GM12864 (cell line): ENCODE results near the gene ARHGAP6.
"Not testable (repeated sequence)": the region's sequence is repeated elsewhere in the genome, so short reads cannot be mapped to it uniquely, and the experiment has no call there.

Source experiments
- DNase-seq: peaks from one replicate; pipeline ENCODE4 v3.0.0-alpha.2; 2011; ENCODE audit warnings: low read depth
- H3K4me3 ChIP-seq: 2 replicates; pipeline ENCODE4 v1.5.1; 2011; ENCODE audit warnings: mild to moderate bottlenecking, low read depth, low read length, control low read depth
- CTCF ChIP-seq: IDR thresholded peaks from 2 replicates; pipeline ENCODE4 v1.5.1; 2011; ENCODE audit warnings: low read depth, mild to moderate bottlenecking, moderate library complexity, low read length, control low read depth, inconsistent platforms; ENCODE audit errors: missing control alignments

ARHGAP6 gene

GRCh38 chrX:11530621-11531020 is 135.1 kb downstream of the ARHGAP6 start:
- TF ChIP-seq CTCF: no peak
- no peak for DNase-seq
- H3K4me3 ChIP-seq: no peak overlapping the region

GRCh38 chrX:11528623-11529022 is 137.1 kb downstream of the ARHGAP6 start:
- no peak overlapping the region for H3K4me3 ChIP-seq
- TF ChIP-seq CTCF: no peak
- DNase-seq: no peak

- TF ChIP-seq CTCF: no peak
- no peak for DNase-seq
- no peak overlapping the region for H3K4me3 ChIP-seq
Observed at GRCh38 chrX:11525685-11526084, 140.0 kb downstream of the ARHGAP6 start.

- DNase-seq, H3K4me3 ChIP-seq: not testable (repeated sequence)
Observed at GRCh38 chrX:11519234-11519633, 146.5 kb downstream of the ARHGAP6 start.

GRCh38 chrX:11509786-11510185 is 155.9 kb downstream of the ARHGAP6 start:
- no peak overlapping the region for H3K4me3 ChIP-seq
- TF ChIP-seq CTCF: no peak
- DNase-seq: no peak

GRCh38 chrX:11504234-11504633 is 161.5 kb downstream of the ARHGAP6 start:
- TF ChIP-seq CTCF: no peak
- DNase-seq: no peak
- H3K4me3 ChIP-seq: no peak overlapping the region

- TF ChIP-seq CTCF: no peak
- no peak for DNase-seq
- no peak overlapping the region for H3K4me3 ChIP-seq
Observed at GRCh38 chrX:11499076-11500044, 166.4 kb downstream of the ARHGAP6 start.

GRCh38 chrX:11491375-11491774 is 174.3 kb downstream of the ARHGAP6 start:
- not testable (repeated sequence) for DNase-seq, H3K4me3 ChIP-seq
